HEK293 (cell line): ENCODE measurements around the gene DNMBP.

Experiments
- CTCF ChIA-PET: fragments of 350-600 bp; formaldehyde crosslinking; extraction: SDS; loops from one replicate; lab custom pipeline; 2021; ENCODE audit warnings: antibody characterized with exemption; lab: Yijun Ruan, JAX
- POLR2A ChIA-PET: fragments of 300-600 bp; formaldehyde crosslinking; extraction: SDS; loops from one replicate; lab custom pipeline; 2020; ENCODE audit warnings: antibody characterized with exemption, inconsistent platforms; lab: Yijun Ruan, JAX
- H3K27ac ChIP-seq: fragments of 200-500 bp; sonication (Bioruptor generic); 2 replicates; pipeline ENCODE4 v1.5.1; 2014; ENCODE audit warnings: low read depth, low read length, control low read depth, inconsistent platforms; ENCODE audit errors: extremely low read depth
- H3K36me3 ChIP-seq, 2 experiments: fragments of 200-500 bp in 1 of 2; sonication (Bioruptor generic) in 1 of 2; 1 replicate in 1 of 2; 2 replicates in 1 of 2; pipeline ENCODE4 v1.5.1; 2014 to 2017; ENCODE audit warnings: inconsistent platforms in 2 of 2, low read length in 2 of 2; ENCODE audit not compliant: control insufficient read depth in 2 of 2, insufficient read depth in 1 of 2
- H3K4me1 ChIP-seq: fragments of 200-500 bp; sonication (Bioruptor generic); 2 replicates; pipeline ENCODE4 v1.5.1; 2014; ENCODE audit warnings: mild to moderate bottlenecking, low read length, inconsistent platforms; ENCODE audit not compliant: control insufficient read depth, insufficient read depth
- H3K4me3 ChIP-seq: 2 replicates; pipeline ENCODE4 v1.5.1; 2011; ENCODE audit warnings: low read depth, mild to moderate bottlenecking, control low read depth, low read length, moderate library complexity
- H3K9me3 ChIP-seq: fragments of 200-500 bp; sonication (Bioruptor generic); 2 replicates; pipeline ENCODE4 v1.5.1; 2014; ENCODE audit warnings: low read depth, low read length, inconsistent platforms; ENCODE audit not compliant: control insufficient read depth, insufficient read depth
- EGR2 ChIP-seq: fragments of 450-650 bp; formaldehyde crosslinking; IDR thresholded peaks from 2 replicates; pipeline ENCODE4 v1.5.1; 2016; ENCODE audit warnings: low read depth, missing biosample characterization, missing genetic modification characterization
- FEZF1 ChIP-seq: fragments of 450-650 bp; formaldehyde crosslinking; IDR thresholded peaks from 2 replicates; pipeline ENCODE4 v1.5.1; 2016; ENCODE audit warnings: missing biosample characterization, missing genetic modification characterization
- GLI2 ChIP-seq: fragments of 450-650 bp; formaldehyde crosslinking; IDR thresholded peaks from 2 replicates; pipeline ENCODE4; 2017; ENCODE audit warnings: missing biosample characterization, missing genetic modification characterization, low read depth, borderline replicate concordance
- GLIS1 ChIP-seq: fragments of 450-650 bp; formaldehyde crosslinking; IDR thresholded peaks from 2 replicates; pipeline ENCODE4 v1.5.1; 2016; ENCODE audit warnings: missing biosample characterization, missing genetic modification characterization
- GLIS2 ChIP-seq: fragments of 450-650 bp; formaldehyde crosslinking; IDR thresholded peaks from 2 replicates; pipeline ENCODE4 v1.5.1; 2016; ENCODE audit warnings: missing biosample characterization, missing genetic modification characterization
- KLF8 ChIP-seq: fragments of 450-650 bp; formaldehyde crosslinking; IDR thresholded peaks from 2 replicates; pipeline ENCODE4 v1.5.1; 2016; ENCODE audit warnings: missing biosample characterization, missing genetic modification characterization
- RBAK ChIP-seq: fragments of 450-650 bp; formaldehyde crosslinking; IDR thresholded peaks from 2 replicates; pipeline ENCODE4 v1.5.1; 2016; ENCODE audit warnings: missing biosample characterization, missing genetic modification characterization
- SETDB1 ChIP-seq: IDR thresholded peaks from one replicate; pipeline ENCODE4 v1.6.1; 2017; ENCODE audit warnings: mild to moderate bottlenecking, low read length, moderate library complexity, mixed read lengths; ENCODE audit not compliant: insufficient read length
- SP2 ChIP-seq: fragments of 450-650 bp; formaldehyde crosslinking; IDR thresholded peaks from 2 replicates; pipeline ENCODE4 v1.5.1; 2016; ENCODE audit warnings: missing biosample characterization, missing genetic modification characterization
- ZBTB17 ChIP-seq: fragments of 450-650 bp; formaldehyde crosslinking; IDR thresholded peaks from 2 replicates; pipeline ENCODE4 v1.5.1; 2016; ENCODE audit warnings: missing biosample characterization, missing genetic modification characterization
- ZBTB21 ChIP-seq: fragments of 450-650 bp; formaldehyde crosslinking; IDR thresholded peaks from 2 replicates; pipeline ENCODE4 v1.5.1; 2017; ENCODE audit warnings: missing biosample characterization, missing genetic modification characterization
- ZFP37 ChIP-seq: fragments of 450-650 bp; formaldehyde crosslinking; IDR thresholded peaks from 2 replicates; pipeline ENCODE4 v1.5.1; 2016; ENCODE audit warnings: missing biosample characterization, missing genetic modification characterization
- ZNF155 ChIP-seq: fragments of 450-650 bp; formaldehyde crosslinking; IDR thresholded peaks from 2 replicates; pipeline ENCODE4 v1.5.1; 2016; ENCODE audit warnings: missing biosample characterization, missing genetic modification characterization
- ZNF202 ChIP-seq: fragments of 450-650 bp; formaldehyde crosslinking; IDR thresholded peaks from 2 replicates; pipeline ENCODE4 v1.5.1; 2016; ENCODE audit warnings: missing biosample characterization, missing genetic modification characterization, borderline replicate concordance
- ZNF354C ChIP-seq: fragments of 450-650 bp; formaldehyde crosslinking; IDR thresholded peaks from 2 replicates; pipeline ENCODE4 v1.5.1; 2016; ENCODE audit warnings: missing biosample characterization, missing genetic modification characterization, low read depth, borderline replicate concordance
- ZNF530 ChIP-seq: fragments of 450-650 bp; formaldehyde crosslinking; IDR thresholded peaks from 2 replicates; pipeline ENCODE4 v1.5.1; 2016; ENCODE audit warnings: low read depth, missing biosample characterization, missing genetic modification characterization
- ZSCAN23 ChIP-seq: fragments of 450-650 bp; formaldehyde crosslinking; IDR thresholded peaks from 2 replicates; pipeline ENCODE4 v1.5.1; 2016; ENCODE audit warnings: missing biosample characterization, missing genetic modification characterization
- ZXDB ChIP-seq: fragments of 450-650 bp; formaldehyde crosslinking; IDR thresholded peaks from 2 replicates; pipeline ENCODE4 v1.5.1; 2016; ENCODE audit warnings: missing biosample characterization, missing genetic modification characterization
- TF ChIP-seq, protein P1 (sequence below): fragments of 450-650 bp; formaldehyde crosslinking; IDR thresholded peaks from 2 replicates; pipeline ENCODE4 v1.5.1; 2016; ENCODE audit warnings: missing biosample characterization, missing genetic modification characterization
- TF ChIP-seq, protein P2 (sequence below): fragments of 450-650 bp; formaldehyde crosslinking; IDR thresholded peaks from 2 replicates; pipeline ENCODE4 v1.5.1; 2016; ENCODE audit warnings: missing biosample characterization, missing genetic modification characterization
- TF ChIP-seq, protein P3 (sequence below): fragments of 450-650 bp; formaldehyde crosslinking; IDR thresholded peaks from 2 replicates; pipeline ENCODE4 v1.5.1; 2016; ENCODE audit warnings: missing biosample characterization, missing genetic modification characterization, borderline replicate concordance
- TF ChIP-seq, protein P4 (sequence below): fragments of 450-650 bp; formaldehyde crosslinking; IDR thresholded peaks from 2 replicates; pipeline ENCODE4 v1.5.1; 2016; ENCODE audit warnings: missing biosample characterization, missing genetic modification characterization, low read depth
- TF ChIP-seq, protein P5 (sequence below): fragments of 450-650 bp; IDR thresholded peaks from 2 replicates; pipeline ENCODE4 v1.5.1; 2018; ENCODE audit warnings: missing biosample characterization, mild to moderate bottlenecking, missing genetic modification characterization

The DNMBP gene

DNA sequence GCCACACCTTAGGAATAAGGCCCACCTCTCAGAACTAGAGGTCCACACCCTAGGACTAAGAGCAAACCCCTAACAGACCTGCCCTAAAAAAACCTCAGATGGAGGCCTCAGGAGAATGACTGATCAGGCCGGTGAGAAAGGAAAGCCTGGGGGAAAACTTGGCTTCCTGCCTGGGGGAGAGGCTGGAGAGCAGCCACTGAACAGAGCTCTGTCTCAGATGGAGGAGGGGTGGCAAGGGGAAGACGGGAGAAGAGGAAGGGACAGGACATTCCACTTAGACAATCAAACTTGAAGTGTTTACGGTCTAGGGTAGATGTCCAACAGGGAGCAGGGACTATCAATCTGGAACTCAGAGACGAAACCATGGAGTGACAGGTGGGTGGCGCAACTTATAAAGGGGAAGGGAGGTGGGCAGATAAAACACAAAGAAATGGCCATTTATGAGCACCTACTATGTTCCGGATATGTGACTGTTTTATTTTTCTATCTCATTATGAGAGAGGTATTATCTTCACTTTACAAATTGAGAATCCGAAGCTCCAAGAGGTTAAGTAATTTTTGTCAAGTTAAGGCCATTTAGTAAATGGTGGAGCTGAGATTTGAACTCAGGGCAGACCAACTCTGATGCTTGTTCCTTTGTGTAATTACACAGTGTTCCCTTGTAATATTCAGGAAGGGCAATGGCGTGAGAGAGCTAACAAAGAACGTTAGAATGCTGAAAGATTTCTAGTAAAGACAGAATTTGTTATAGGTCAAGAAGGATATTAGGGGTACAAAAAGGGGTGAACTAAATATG lies 82.6 kb downstream of the DNMBP start (continued):
- no peak for TF ChIP-seq ZNF155 (tag by site-specific recombination)
- TF ChIP-seq ZNF202 (tag by site-specific recombination), result no peak
- TF ChIP-seq SETDB1, result no peak
- no peak for TF ChIP-seq KLF8 (tag by site-specific recombination)
- TF ChIP-seq ZBTB17 (tag by site-specific recombination), result peak; percentile 25; the same call in 1 of the 2 replicates
- TF ChIP-seq, protein P1, sequence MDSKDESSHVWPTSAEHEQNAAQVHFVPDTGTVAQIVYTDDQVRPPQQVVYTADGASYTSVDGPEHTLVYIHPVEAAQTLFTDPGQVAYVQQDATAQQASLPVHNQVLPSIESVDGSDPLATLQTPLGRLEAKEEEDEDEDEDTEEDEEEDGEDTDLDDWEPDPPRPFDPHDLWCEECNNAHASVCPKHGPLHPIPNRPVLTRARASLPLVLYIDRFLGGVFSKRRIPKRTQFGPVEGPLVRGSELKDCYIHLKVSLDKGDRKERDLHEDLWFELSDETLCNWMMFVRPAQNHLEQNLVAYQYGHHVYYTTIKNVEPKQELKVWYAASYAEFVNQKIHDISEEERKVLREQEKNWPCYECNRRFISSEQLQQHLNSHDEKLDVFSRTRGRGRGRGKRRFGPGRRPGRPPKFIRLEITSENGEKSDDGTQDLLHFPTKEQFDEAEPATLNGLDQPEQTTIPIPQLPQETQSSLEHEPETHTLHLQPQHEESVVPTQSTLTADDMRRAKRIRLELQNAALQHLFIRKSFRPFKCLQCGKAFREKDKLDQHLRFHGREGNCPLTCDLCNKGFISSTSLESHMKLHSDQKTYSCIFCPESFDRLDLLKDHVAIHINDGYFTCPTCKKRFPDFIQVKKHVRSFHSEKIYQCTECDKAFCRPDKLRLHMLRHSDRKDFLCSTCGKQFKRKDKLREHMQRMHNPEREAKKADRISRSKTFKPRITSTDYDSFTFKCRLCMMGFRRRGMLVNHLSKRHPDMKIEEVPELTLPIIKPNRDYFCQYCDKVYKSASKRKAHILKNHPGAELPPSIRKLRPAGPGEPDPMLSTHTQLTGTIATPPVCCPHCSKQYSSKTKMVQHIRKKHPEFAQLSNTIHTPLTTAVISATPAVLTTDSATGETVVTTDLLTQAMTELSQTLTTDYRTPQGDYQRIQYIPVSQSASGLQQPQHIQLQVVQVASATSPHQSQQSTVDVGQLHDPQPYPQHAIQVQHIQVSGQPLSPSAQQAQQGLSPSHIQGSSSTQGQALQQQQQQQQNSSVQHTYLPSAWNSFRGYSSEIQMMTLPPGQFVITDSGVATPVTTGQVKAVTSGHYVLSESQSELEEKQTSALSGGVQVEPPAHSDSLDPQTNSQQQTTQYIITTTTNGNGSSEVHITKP, result peak; percentile 47
- TF ChIP-seq ZNF530 (tag by site-specific recombination), result no peak
- TF ChIP-seq, protein P2, sequence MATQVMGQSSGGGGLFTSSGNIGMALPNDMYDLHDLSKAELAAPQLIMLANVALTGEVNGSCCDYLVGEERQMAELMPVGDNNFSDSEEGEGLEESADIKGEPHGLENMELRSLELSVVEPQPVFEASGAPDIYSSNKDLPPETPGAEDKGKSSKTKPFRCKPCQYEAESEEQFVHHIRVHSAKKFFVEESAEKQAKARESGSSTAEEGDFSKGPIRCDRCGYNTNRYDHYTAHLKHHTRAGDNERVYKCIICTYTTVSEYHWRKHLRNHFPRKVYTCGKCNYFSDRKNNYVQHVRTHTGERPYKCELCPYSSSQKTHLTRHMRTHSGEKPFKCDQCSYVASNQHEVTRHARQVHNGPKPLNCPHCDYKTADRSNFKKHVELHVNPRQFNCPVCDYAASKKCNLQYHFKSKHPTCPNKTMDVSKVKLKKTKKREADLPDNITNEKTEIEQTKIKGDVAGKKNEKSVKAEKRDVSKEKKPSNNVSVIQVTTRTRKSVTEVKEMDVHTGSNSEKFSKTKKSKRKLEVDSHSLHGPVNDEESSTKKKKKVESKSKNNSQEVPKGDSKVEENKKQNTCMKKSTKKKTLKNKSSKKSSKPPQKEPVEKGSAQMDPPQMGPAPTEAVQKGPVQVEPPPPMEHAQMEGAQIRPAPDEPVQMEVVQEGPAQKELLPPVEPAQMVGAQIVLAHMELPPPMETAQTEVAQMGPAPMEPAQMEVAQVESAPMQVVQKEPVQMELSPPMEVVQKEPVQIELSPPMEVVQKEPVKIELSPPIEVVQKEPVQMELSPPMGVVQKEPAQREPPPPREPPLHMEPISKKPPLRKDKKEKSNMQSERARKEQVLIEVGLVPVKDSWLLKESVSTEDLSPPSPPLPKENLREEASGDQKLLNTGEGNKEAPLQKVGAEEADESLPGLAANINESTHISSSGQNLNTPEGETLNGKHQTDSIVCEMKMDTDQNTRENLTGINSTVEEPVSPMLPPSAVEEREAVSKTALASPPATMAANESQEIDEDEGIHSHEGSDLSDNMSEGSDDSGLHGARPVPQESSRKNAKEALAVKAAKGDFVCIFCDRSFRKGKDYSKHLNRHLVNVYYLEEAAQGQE (tag by site-specific recombination), result peak; percentile 65; the same call in 1 of the 2 replicates
- TF ChIP-seq RBAK, result no peak
- TF ChIP-seq, protein P3, sequence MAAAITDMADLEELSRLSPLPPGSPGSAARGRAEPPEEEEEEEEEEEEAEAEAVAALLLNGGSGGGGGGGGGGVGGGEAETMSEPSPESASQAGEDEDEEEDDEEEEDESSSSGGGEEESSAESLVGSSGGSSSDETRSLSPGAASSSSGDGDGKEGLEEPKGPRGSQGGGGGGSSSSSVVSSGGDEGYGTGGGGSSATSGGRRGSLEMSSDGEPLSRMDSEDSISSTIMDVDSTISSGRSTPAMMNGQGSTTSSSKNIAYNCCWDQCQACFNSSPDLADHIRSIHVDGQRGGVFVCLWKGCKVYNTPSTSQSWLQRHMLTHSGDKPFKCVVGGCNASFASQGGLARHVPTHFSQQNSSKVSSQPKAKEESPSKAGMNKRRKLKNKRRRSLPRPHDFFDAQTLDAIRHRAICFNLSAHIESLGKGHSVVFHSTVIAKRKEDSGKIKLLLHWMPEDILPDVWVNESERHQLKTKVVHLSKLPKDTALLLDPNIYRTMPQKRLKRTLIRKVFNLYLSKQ (tag by site-specific recombination), result no peak
- TF ChIP-seq EGR2 (tag by site-specific recombination), result no peak

DNA sequence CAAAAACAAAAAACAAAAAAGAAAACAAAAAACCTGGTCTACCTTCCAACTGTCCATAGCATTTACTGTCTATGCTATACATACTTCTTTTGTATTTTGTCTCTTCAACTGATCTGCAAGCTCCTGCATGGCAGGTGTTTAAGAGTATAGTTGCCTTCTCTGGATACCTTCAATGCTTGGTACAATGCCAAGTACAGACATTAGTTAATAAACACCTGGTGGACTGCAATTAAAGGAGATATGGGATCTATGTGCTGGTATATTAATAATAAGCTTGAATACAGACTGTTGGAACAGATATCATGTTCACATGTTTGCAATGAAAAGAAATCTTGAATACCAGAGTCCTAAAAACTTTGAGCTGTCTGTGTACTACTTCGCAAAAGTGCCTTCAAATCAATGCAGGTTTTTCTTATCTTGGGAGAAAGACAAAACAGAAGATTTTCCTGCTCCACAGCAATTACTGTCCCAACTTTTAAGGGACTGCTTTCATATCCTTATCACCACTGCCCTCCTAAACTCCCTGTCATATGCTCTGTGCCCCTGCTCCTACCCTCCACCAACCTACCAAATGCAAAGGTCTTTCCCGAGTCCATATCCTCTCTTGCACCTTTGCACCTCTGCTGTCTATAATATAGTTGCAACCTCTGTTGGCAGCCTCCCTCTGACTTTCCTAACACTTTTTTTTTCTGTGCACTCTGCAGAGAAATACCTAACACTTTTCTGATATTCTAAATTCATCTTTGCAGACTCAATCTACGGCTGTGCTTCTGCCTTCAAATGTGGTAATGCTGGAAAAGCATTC lies 85.1 kb downstream of the DNMBP start:
- no peak for TF ChIP-seq GLIS2
- no peak for TF ChIP-seq SP2 (tag by site-specific recombination)
- TF ChIP-seq ZBTB21 (tag by site-specific recombination), result no peak
- TF ChIP-seq ZXDB (tag by site-specific recombination), result no peak
- no peak for TF ChIP-seq FEZF1 (tag by site-specific recombination)
- TF ChIP-seq ZSCAN23 (tag by site-specific recombination), result no peak
- TF ChIP-seq, protein P4, sequence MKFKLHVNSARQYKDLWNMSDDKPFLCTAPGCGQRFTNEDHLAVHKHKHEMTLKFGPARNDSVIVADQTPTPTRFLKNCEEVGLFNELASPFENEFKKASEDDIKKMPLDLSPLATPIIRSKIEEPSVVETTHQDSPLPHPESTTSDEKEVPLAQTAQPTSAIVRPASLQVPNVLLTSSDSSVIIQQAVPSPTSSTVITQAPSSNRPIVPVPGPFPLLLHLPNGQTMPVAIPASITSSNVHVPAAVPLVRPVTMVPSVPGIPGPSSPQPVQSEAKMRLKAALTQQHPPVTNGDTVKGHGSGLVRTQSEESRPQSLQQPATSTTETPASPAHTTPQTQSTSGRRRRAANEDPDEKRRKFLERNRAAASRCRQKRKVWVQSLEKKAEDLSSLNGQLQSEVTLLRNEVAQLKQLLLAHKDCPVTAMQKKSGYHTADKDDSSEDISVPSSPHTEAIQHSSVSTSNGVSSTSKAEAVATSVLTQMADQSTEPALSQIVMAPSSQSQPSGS (tag by site-specific recombination), result no peak
- no peak for TF ChIP-seq GLI2
- TF ChIP-seq ZNF354C (tag by site-specific recombination), result no peak
- no peak for TF ChIP-seq GLIS1
- no peak for TF ChIP-seq ZFP37 (tag by site-specific recombination)
- TF ChIP-seq, protein P5, sequence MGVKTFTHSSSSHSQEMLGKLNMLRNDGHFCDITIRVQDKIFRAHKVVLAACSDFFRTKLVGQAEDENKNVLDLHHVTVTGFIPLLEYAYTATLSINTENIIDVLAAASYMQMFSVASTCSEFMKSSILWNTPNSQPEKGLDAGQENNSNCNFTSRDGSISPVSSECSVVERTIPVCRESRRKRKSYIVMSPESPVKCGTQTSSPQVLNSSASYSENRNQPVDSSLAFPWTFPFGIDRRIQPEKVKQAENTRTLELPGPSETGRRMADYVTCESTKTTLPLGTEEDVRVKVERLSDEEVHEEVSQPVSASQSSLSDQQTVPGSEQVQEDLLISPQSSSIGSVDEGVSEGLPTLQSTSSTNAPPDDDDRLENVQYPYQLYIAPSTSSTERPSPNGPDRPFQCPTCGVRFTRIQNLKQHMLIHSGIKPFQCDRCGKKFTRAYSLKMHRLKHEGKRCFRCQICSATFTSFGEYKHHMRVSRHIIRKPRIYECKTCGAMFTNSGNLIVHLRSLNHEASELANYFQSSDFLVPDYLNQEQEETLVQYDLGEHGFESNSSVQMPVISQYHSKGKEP (tag by site-specific recombination), result no peak
- H3K4me1 ChIP-seq, result peaks cover 12% of the 10 kb centered on the region
- no peaks in the 10 kb centered on the region for H3K9me3 ChIP-seq
- H3K4me3 ChIP-seq, result no peak overlapping the region
- no peak overlapping the region for H3K27ac ChIP-seq
- ChIA-PET CTCF (interaction anchor here (0.6 to 1.4 kb wide), 2 partner anchors 62 to 121 kb away, joined by 3 to 4 read pairs; no protein-coding TSS in a partner anchor), POLR2A (no interaction called here)
- no peaks in the 10 kb centered on the region for H3K36me3 ChIP-seq
